Measurements from ENCODE around the gene PERM1. TPM values are rescaled to one million over a fixed set of nuclear protein-coding genes. Genes with fewer than 3 reads are reported as not detected.

The PERM1 gene
- total and polyA plus RNA-seq, 2 of the 13 experiments (the other 11 are each of a cell fraction or from before 2014, with no cell fraction given): 0.04 to 0.29 TPM

- TF ChIP-seq ZNF607 (CRISPR knock-in tag; IDR thresholded peaks at IDR 0.05; ENCODE audit: borderline replicate concordance) (0 out of 2 replicates have a peak, but pooled peaks have one; percentile 24), ZNF550 (CRISPR knock-in tag; IDR thresholded peaks at IDR 0.05; ENCODE audit: borderline replicate concordance) (no peak), NFKBIZ (CRISPR knock-in tag; IDR thresholded peaks at IDR 0.05) (peak; percentile 58; the same call in 1 of the 2 replicates), MYC (CRISPR knock-in tag; IDR thresholded peaks at IDR 0.05; ENCODE audit: borderline replicate concordance) (peak; percentile 97), SRY (CRISPR knock-in tag; IDR thresholded peaks at IDR 0.05) (peak; percentile 95), ZNF367 (CRISPR knock-in tag; IDR thresholded peaks at IDR 0.05; ENCODE audit: borderline replicate concordance) (no peak), PHF21A (CRISPR knock-in tag; IDR thresholded peaks at IDR 0.05) (peak; percentile 98), ARNTL (CRISPR knock-in tag; IDR thresholded peaks at IDR 0.05) (peak; percentile 90), PAWR (CRISPR knock-in tag; IDR thresholded peaks at IDR 0.05; ENCODE audit: borderline replicate concordance) (0 out of 2 replicates have a peak, but pooled peaks have one; percentile 74), YY1 (IDR thresholded peaks at IDR 0.05; ENCODE audit: insufficient read depth, insufficient replicate concordance, low read depth, low read length) (peak; percentile 78), ZNF350 (CRISPR knock-in tag; IDR thresholded peaks at IDR 0.05; ENCODE audit: borderline replicate concordance, low read depth) (peak; percentile 96), LRRFIP1 (CRISPR knock-in tag; conservative IDR thresholded peaks at IDR 0.05) (no peak), SCMH1 (CRISPR knock-in tag; IDR thresholded peaks at IDR 0.05; ENCODE audit: borderline replicate concordance) (no peak), ZNF326 (CRISPR knock-in tag; IDR thresholded peaks at IDR 0.05; ENCODE audit: borderline replicate concordance) (peak; percentile 68; the same call in 1 of the 2 replicates), ZNF564 (CRISPR knock-in tag; IDR thresholded peaks at IDR 0.05) (no peak; the same call in 1 of the 2 replicates), ZBTB10 (CRISPR knock-in tag; IDR thresholded peaks at IDR 0.05; ENCODE audit: borderline replicate concordance) (0 out of 2 replicates have a peak, but pooled peaks have one; percentile 66), ARID2 (CRISPR knock-in tag; IDR thresholded peaks at IDR 0.05; ENCODE audit: borderline replicate concordance) (no peak), ZNF207 (IDR thresholded peaks at IDR 0.05; ENCODE audit: borderline replicate concordance) (no peak), ZMAT3 (CRISPR knock-in tag; conservative IDR thresholded peaks at IDR 0.05) (peak; percentile 81; the same call in 1 of the 2 replicates), ZC3H13 (CRISPR knock-in tag; IDR thresholded peaks at IDR 0.05) (peak; percentile 71), RBAK (CRISPR knock-in tag; IDR thresholded peaks at IDR 0.05) (no peak), FOXA1 (IDR thresholded peaks at IDR 0.05) (no peak), FOXA1 (CRISPR knock-in tag; IDR thresholded peaks at IDR 0.05) (peak; percentile 55; the same call in 1 of the 2 replicates)
Observed at GRCh38 chr1:1006305-1007159, 24.6 kb upstream of the PERM1 start (continued).
